ENCODE results near the gene LYZL4. TPM values are rescaled to one million over a fixed set of nuclear protein-coding genes. Genes with fewer than 3 reads are reported as not detected.

The LYZL4 gene
- total and polyA plus RNA-seq, 10 of the 15 experiments (the other 5 are each of a cell fraction or from before 2014, with no cell fraction given): 0.10 to 0.11 (median 0.11) TPM; not detected in 7

DNA sequence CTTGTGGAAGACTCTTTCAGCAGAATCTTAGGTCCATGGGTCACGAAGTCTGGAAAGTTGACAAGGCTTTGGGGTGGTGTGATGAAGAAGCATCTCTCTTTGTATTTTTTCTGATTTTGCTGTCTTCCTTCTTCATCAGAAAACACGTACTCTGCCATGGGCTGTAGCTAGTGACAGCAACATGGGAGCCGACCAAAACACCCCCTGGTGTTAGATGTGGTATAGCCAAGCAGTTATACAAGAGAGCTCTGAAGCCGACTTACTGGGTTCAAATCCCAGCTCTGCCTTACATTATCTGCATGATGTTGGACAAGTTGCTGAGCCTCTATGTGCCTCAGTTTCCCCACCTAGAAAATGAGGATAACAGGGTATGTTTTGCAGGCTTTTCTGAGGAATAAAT, 32.9 kb upstream of the LYZL4 start:
- Histone ChIP-seq H3K27ac (ENCODE audit: control insufficient read depth, insufficient read depth) (no peak overlapping the region), H3K4me1 (ENCODE audit: control insufficient read depth, insufficient read depth, low read length) (no peaks in the 10 kb centered on the region; the same call in 1 of the 2 replicates), H3K9me3 (replicated peaks; ENCODE audit: control insufficient read depth, insufficient read depth, low read length) (no peaks in the 10 kb centered on the region; the same call in 2 of the 3 replicates), H3K9ac (ENCODE audit: control insufficient read depth, insufficient read depth, low read length) (no peak overlapping the region), H3K27me3 (replicated peaks in 1 of 2; ENCODE audit: control insufficient read depth in 2 of 2, insufficient read depth in 2 of 2, low read length in 1 of 2) (no peaks in the 10 kb centered on the region; a peak in 1 of 4 replicates), H3K4me2 (ENCODE audit: control insufficient read depth, insufficient read depth) (no peak overlapping the region), H4K20me1 (ENCODE audit: control insufficient read depth, insufficient read depth) (no peaks in the 10 kb centered on the region), H2AFZ (ENCODE audit: control insufficient read depth, low read depth, low read length) (no peak overlapping the region), H3K79me2 (ENCODE audit: control insufficient read depth, insufficient read depth, low read length) (no peaks in the 10 kb centered on the region), H3K4me3 (no peak overlapping the region), H3K36me3 (ENCODE audit: control insufficient read depth in 2 of 2, insufficient read depth in 2 of 2, low read length in 1 of 2) (no peaks in the 10 kb centered on the region)
- DNase-seq (ENCODE audit: low read depth, low spot score) (no peak), ATAC-seq (peak; percentile 40; the same call in 2 of the 3 replicates), FAIRE-seq (no peak)
- RAD21 ChIA-PET (ENCODE audit: unreplicated experiment): interaction anchor here (0.8 to 5.8 kb wide), 9 partner anchors 41 to 549 kb away, joined by 3 to 90 read pairs (median 4); no protein-coding TSS in a partner anchor
- SMC1A ChIA-PET (ENCODE audit: uncharacterized antibody, unreplicated experiment): interaction anchor here (0.6 to 8.2 kb wide), 17 partner anchors 8 to 548 kb away, joined by 3 to 110 read pairs (median 4); no protein-coding TSS in a partner anchor
- 26% methylated on average over 4 of the region's 4 CpGs for WGBS (ENCODE audit: insufficient coverage, insufficient replicate concordance, low lambda C conversion rate, missing lambda C conversion rate)
- TF ChIP-seq TAF1 (IDR thresholded peaks at IDR 0.05; ENCODE audit: borderline replicate concordance, low read depth, low read length) (no peak), RUNX3 (IDR thresholded peaks at IDR 0.05; ENCODE audit: low read length) (no peak), SRF (IDR thresholded peaks at IDR 0.05; ENCODE audit: low read depth in 2 of 2, low read length in 2 of 2) (no peak), BRCA1 (IDR thresholded peaks at IDR 0.05; ENCODE audit: low read depth, low read length) (no peak)
- intact Hi-C loops (cut with micrococcal nuclease; ENCODE audit: unreplicated experiment): loop anchor here (1.0 to 5.0 kb wide), 3 partner anchors 99 to 549 kb away; no protein-coding TSS in a partner anchor
- POLR2A ChIA-PET: no interaction called here
- no TSS peak for BruUV-seq (replicated peaks)
- CTCF ChIA-PET: interaction anchor here (0.6 to 8.3 kb wide), 26 partner anchors 8 to 1919 kb away, joined by 3 to 162 read pairs (median 4); no protein-coding TSS in a partner anchor
- in situ Hi-C loops (cut with MboI): loop anchor here (5.0 kb wide), 2 partner anchors 196 to 551 kb away; no protein-coding TSS in a partner anchor

DNA sequence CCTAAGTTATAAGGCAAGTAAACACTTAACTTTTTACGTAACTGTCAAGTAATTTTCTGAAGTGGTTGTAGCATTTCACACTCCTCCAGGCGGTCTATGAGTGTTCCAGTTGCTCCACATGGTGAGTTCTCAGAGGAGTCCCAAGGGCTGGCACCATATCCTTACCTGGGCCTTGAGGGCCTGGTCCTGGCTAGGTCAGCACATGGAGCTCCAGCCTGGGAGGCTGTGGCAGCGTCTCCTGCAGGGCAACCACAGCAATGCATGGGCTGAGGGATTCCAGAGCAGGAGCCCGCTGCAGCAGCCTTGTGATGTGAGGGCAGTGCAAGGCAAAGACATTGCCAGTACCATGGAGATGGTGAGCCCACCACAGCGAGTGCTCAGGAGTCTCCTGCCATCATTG, 32.2 kb upstream of the LYZL4 start:
- Histone ChIP-seq H3K27me3 (replicated peaks in 1 of 2; ENCODE audit: control insufficient read depth in 2 of 2, insufficient read depth in 2 of 2, low read length in 1 of 2) (no peaks in the 10 kb centered on the region; a peak in 1 of 4 replicates), H3K27ac (ENCODE audit: control insufficient read depth, insufficient read depth) (no peak overlapping the region), H3K9me3 (replicated peaks; ENCODE audit: control insufficient read depth, insufficient read depth, low read length) (no peaks in the 10 kb centered on the region; the same call in 2 of the 3 replicates), H3K36me3 (ENCODE audit: control insufficient read depth in 2 of 2, insufficient read depth in 2 of 2, low read length in 1 of 2) (no peaks in the 10 kb centered on the region), H2AFZ (ENCODE audit: control insufficient read depth, low read depth, low read length) (no peak overlapping the region), H3K4me1 (ENCODE audit: control insufficient read depth, insufficient read depth, low read length) (no peaks in the 10 kb centered on the region; the same call in 1 of the 2 replicates), H3K4me2 (ENCODE audit: control insufficient read depth, insufficient read depth) (no peak overlapping the region), H3K9ac (ENCODE audit: control insufficient read depth, insufficient read depth, low read length) (no peak overlapping the region), H4K20me1 (ENCODE audit: control insufficient read depth, insufficient read depth) (no peaks in the 10 kb centered on the region), H3K4me3 (no peak overlapping the region), H3K79me2 (ENCODE audit: control insufficient read depth, insufficient read depth, low read length) (no peaks in the 10 kb centered on the region)
- no TSS peak for BruUV-seq (replicated peaks)
- ChIA-PET POLR2A (no interaction called here), RAD21 (ENCODE audit: unreplicated experiment) (interaction anchor here (0.8 to 5.8 kb wide), 6 partner anchors 41 to 548 kb away, joined by 3 to 90 read pairs (median 4); no protein-coding TSS in a partner anchor), CTCF (interaction anchor here (0.6 to 8.3 kb wide), 13 partner anchors 8 to 1865 kb away, joined by 3 to 162 read pairs (median 5); no protein-coding TSS in a partner anchor), SMC1A (ENCODE audit: uncharacterized antibody, unreplicated experiment) (interaction anchor here (0.8 to 8.2 kb wide), 10 partner anchors 14 to 267 kb away, joined by 3 to 110 read pairs (median 4); no protein-coding TSS in a partner anchor)
- DNase-seq (ENCODE audit: low read depth, low spot score) (no peak), ATAC-seq (no peak), FAIRE-seq (no peak)
- intact Hi-C loops (cut with micrococcal nuclease; ENCODE audit: unreplicated experiment): loop anchor here (1.0 to 5.0 kb wide), 3 partner anchors 100 to 548 kb away; no protein-coding TSS in a partner anchor
- WGBS (ENCODE audit: insufficient coverage, insufficient replicate concordance, low lambda C conversion rate, missing lambda C conversion rate): 31% methylated on average over 5 of the region's 5 CpGs
- in situ Hi-C loops (cut with MboI): loop anchor here (5.0 kb wide), 2 partner anchors 195 to 550 kb away; no protein-coding TSS in a partner anchor
- TF ChIP-seq, protein P1, sequence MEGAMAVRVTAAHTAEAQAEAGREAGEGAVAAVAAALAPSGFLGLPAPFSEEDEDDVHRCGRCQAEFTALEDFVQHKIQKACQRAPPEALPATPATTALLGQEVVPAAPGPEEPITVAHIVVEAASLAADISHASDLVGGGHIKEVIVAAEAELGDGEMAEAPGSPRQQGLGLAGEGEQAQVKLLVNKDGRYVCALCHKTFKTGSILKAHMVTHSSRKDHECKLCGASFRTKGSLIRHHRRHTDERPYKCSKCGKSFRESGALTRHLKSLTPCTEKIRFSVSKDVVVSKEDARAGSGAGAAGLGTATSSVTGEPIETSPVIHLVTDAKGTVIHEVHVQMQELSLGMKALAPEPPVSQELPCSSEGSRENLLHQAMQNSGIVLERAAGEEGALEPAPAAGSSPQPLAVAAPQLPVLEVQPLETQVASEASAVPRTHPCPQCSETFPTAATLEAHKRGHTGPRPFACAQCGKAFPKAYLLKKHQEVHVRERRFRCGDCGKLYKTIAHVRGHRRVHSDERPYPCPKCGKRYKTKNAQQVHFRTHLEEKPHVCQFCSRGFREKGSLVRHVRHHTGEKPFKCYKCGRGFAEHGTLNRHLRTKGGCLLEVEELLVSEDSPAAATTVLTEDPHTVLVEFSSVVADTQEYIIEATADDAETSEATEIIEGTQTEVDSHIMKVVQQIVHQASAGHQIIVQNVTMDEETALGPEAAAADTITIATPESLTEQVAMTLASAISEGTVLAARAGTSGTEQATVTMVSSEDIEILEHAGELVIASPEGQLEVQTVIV (IDR thresholded peaks at IDR 0.05; ENCODE audit: borderline replicate concordance, partially characterized antibody): no peak
- TF ChIP-seq, protein P2, sequence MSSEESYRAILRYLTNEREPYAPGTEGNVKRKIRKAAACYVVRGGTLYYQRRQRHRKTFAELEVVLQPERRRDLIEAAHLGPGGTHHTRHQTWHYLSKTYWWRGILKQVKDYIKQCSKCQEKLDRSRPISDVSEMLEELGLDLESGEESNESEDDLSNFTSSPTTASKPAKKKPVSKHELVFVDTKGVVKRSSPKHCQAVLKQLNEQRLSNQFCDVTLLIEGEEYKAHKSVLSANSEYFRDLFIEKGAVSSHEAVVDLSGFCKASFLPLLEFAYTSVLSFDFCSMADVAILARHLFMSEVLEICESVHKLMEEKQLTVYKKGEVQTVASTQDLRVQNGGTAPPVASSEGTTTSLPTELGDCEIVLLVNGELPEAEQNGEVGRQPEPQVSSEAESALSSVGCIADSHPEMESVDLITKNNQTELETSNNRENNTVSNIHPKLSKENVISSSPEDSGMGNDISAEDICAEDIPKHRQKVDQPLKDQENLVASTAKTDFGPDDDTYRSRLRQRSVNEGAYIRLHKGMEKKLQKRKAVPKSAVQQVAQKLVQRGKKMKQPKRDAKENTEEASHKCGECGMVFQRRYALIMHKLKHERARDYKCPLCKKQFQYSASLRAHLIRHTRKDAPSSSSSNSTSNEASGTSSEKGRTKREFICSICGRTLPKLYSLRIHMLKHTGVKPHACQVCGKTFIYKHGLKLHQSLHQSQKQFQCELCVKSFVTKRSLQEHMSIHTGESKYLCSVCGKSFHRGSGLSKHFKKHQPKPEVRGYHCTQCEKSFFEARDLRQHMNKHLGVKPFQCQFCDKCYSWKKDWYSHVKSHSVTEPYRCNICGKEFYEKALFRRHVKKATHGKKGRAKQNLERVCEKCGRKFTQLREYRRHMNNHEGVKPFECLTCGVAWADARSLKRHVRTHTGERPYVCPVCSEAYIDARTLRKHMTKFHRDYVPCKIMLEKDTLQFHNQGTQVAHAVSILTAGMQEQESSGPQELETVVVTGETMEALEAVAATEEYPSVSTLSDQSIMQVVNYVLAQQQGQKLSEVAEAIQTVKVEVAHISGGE (CRISPR knock-in tag; IDR thresholded peaks at IDR 0.05): no peak

All from GM12878 (cell line).